ENCODE results near the gene CAV3. TPM values are rescaled to one million over a fixed set of nuclear protein-coding genes. Genes with fewer than 3 reads are reported as not detected.
"Not testable (repeated sequence)": the region's sequence is repeated elsewhere in the genome, so short reads cannot be mapped to it uniquely, and the experiment has no call there.

The CAV3 gene
- not detected for total RNA-seq (2013)
- not detected for polyA plus RNA-seq
- polyA minus RNA-seq: not detected in 2 replicates
- 0 to 0.60 (median 0) reads per million in 11 experiments for total RNA-seq

DNA sequence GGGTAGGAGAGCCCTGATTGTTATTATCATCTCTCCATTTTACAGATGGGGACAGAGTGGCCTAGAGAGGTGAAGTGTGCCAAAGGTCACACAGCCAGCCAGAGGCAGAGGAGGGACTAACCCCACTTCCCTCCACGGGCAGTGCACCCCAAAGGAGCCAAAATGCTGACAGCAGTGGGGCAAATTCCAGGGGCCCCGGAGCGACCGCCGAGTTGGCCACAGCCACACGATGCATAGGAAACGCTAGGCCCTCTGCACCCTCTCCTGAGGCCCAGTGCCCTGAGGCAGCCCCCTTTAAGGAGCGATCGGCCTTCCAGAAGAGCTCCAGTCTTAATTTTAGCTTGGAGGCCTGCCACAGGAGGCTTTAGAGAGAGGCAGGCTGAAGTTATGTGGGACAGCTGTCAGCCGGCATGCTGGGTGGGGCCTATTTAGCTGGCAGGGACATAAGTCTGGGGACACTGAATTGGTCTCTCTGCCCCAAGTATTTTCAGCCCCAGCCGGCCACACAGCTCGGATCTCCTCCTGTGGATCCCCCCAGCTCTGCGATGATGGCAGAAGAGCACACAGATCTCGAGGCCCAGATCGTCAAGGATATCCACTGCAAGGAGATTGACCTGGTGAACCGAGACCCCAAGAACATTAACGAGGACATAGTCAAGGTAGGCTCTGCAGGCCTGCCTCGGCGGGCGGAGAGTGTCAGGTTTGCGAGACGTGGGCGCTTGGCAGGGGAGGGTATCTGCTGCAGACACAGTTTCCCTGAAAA is at the start of gene CAV3:
TSS of gene CAV3 (plus strand) at position 471 of the 763 bp plus-strand sequence. CDS start at position 546, 75 bp downstream.
- 93% methylated on average over 19 of the region's 23 CpGs for WGBS (ENCODE audit: insufficient coverage)
- no peak within 1 kb of the TSS for H3K4me3 Mint-ChIP-seq

DNA sequence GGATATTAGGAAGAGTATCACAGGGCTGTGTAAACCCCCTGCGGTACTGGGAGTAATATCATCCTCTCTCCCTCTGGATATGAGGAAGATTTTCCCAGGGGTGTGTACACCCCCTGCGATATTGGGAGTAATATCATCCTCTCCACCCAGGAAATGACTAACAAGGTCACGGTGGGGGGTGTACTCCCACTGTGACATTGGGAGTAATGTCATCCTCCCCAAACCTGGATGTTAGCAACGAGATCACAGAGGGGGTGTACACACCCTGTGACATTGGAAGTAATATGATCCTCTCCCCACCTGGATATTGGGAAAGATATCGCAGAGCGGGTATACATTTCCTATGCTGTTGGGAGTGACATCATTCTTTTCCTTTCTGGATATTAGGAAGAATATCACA is 48.6 kb upstream of the CAV3 start:
- H3K9me3 ChIP-seq (replicated peaks in 1 of 2; ENCODE audit: control insufficient read depth in 1 of 2, insufficient read depth in 1 of 2, low read length in 2 of 2); intact Hi-C loops (cut with micrococcal nuclease); DNase-seq; H4K20me1 ChIP-seq (ENCODE audit: insufficient read depth, low read length); H3K27me3 ChIP-seq (ENCODE audit: control insufficient read depth in 2 of 2, insufficient read depth in 2 of 2, low read length in 2 of 2); H3K27ac Mint-ChIP-seq; H3K27me3 Mint-ChIP-seq (ENCODE audit: low read depth in 3 of 3); H3K36me3 Mint-ChIP-seq; H3K4me3 Mint-ChIP-seq; H3K4me1 Mint-ChIP-seq; H3K4me3 ChIP-seq (replicated peaks in 1 of 3; ENCODE audit: low read depth in 2 of 3, low read length in 3 of 3); H3K4me1 ChIP-seq (ENCODE audit: control insufficient read depth in 1 of 2, insufficient read depth in 2 of 2, low read length in 2 of 2); H3K79me2 ChIP-seq (ENCODE audit: insufficient read depth, low read length); H3K4me2 ChIP-seq (replicated peaks; ENCODE audit: extremely low read depth, low read length, poor library complexity, severe bottlenecking); H3K27ac ChIP-seq (ENCODE audit: low read depth in 1 of 2, low read length in 2 of 2); H3K36me3 ChIP-seq (replicated peaks in 1 of 2; ENCODE audit: control insufficient read depth in 1 of 2, insufficient read depth in 2 of 2, low read length in 2 of 2); H3K9ac ChIP-seq (ENCODE audit: insufficient read depth, low read length, poor library complexity, severe bottlenecking); H3K9me3 Mint-ChIP-seq; H2AFZ ChIP-seq (ENCODE audit: insufficient read depth, low read depth, low read length, poor library complexity, severe bottlenecking): not testable (repeated sequence)
- WGBS (ENCODE audit: insufficient coverage): no CpG with 5 or more reads among the region's 6 CpGs

More for the DNA sequence above, at the start of gene CAV3:
- TF ChIP-seq, protein P1, sequence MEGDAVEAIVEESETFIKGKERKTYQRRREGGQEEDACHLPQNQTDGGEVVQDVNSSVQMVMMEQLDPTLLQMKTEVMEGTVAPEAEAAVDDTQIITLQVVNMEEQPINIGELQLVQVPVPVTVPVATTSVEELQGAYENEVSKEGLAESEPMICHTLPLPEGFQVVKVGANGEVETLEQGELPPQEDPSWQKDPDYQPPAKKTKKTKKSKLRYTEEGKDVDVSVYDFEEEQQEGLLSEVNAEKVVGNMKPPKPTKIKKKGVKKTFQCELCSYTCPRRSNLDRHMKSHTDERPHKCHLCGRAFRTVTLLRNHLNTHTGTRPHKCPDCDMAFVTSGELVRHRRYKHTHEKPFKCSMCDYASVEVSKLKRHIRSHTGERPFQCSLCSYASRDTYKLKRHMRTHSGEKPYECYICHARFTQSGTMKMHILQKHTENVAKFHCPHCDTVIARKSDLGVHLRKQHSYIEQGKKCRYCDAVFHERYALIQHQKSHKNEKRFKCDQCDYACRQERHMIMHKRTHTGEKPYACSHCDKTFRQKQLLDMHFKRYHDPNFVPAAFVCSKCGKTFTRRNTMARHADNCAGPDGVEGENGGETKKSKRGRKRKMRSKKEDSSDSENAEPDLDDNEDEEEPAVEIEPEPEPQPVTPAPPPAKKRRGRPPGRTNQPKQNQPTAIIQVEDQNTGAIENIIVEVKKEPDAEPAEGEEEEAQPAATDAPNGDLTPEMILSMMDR (IDR thresholded peaks at IDR 0.05): no peak
- Histone ChIP-seq H3K9me3 (replicated peaks in 1 of 2; ENCODE audit: control insufficient read depth in 1 of 2, insufficient read depth in 1 of 2, low read length in 2 of 2) (no peaks in the 10 kb centered on the region), H3K27me3 (ENCODE audit: control insufficient read depth in 2 of 2, insufficient read depth in 2 of 2, low read length in 2 of 2) (no peaks in the 10 kb centered on the region), H3K4me3 (replicated peaks in 1 of 3; ENCODE audit: low read depth in 2 of 3, low read length in 3 of 3) (no peak within 1 kb of the TSS), H4K20me1 (ENCODE audit: insufficient read depth, low read length) (no peaks in the 10 kb centered on the region), H3K9ac (ENCODE audit: insufficient read depth, low read length, poor library complexity, severe bottlenecking) (no peak within 1 kb of the TSS), H2AFZ (ENCODE audit: insufficient read depth, low read depth, low read length, poor library complexity, severe bottlenecking) (no peak within 1 kb of the TSS), H3K36me3 (replicated peaks in 1 of 2; ENCODE audit: control insufficient read depth in 1 of 2, insufficient read depth in 2 of 2, low read length in 2 of 2) (no peaks in the 10 kb centered on the region), H3K4me1 (ENCODE audit: control insufficient read depth in 1 of 2, insufficient read depth in 2 of 2, low read length in 2 of 2) (no peaks in the 10 kb centered on the region), H3K27ac (ENCODE audit: low read depth in 1 of 2, low read length in 2 of 2) (no peak within 1 kb of the TSS), H3K4me2 (replicated peaks; ENCODE audit: extremely low read depth, low read length, poor library complexity, severe bottlenecking) (no peak within 1 kb of the TSS), H3K79me2 (ENCODE audit: insufficient read depth, low read length) (no peaks in the 10 kb centered on the region)
- peak within 1 kb of the TSS in 1 of 7 donors; percentile 71 for H3K27ac Mint-ChIP-seq
- peaks cover 2 to 16% (median 9%) of the 10 kb centered on the region in 3 donors for H3K27me3 Mint-ChIP-seq (ENCODE audit: low read depth in 3 of 3)
- intact Hi-C loops (cut with micrococcal nuclease): no loop called here
- no peak for DNase-seq
- H3K36me3 Mint-ChIP-seq: no peaks in the 10 kb centered on the region
- no peaks in the 10 kb centered on the region for H3K4me1 Mint-ChIP-seq
- peaks cover 0 to 4% (median 3%) of the 10 kb centered on the region in 7 donors for H3K9me3 Mint-ChIP-seq

DNA sequence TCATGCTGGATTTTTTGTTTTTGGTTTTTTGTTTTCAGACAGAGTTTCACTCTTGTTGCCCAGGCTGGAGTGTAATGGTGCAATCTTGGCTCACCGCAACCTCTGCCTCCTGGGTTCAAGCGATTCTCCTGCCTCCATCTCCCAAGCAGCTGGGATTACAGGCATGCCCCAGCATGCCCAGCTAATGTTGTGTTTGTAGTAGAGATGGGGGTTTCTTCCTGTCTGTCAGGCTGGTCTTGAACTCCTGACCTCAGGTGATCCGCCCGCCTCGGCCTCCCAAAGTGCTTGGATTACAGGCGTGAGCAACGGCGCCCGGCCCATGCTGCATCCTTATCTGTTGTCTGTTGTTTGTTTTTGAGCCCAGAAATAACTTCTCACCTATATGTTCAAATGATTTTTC is 42.3 kb upstream of the CAV3 start:
- H3K9ac ChIP-seq (ENCODE audit: insufficient read depth, low read length, poor library complexity, severe bottlenecking); H3K9me3 ChIP-seq (replicated peaks in 1 of 2; ENCODE audit: control insufficient read depth in 1 of 2, insufficient read depth in 1 of 2, low read length in 2 of 2); H2AFZ ChIP-seq (ENCODE audit: insufficient read depth, low read depth, low read length, poor library complexity, severe bottlenecking); DNase-seq; H3K4me1 ChIP-seq (ENCODE audit: control insufficient read depth in 1 of 2, insufficient read depth in 2 of 2, low read length in 2 of 2); H3K27ac Mint-ChIP-seq; H3K27ac ChIP-seq (ENCODE audit: low read depth in 1 of 2, low read length in 2 of 2); H3K4me3 ChIP-seq (replicated peaks in 1 of 3; ENCODE audit: low read depth in 2 of 3, low read length in 3 of 3); H3K36me3 ChIP-seq (replicated peaks in 1 of 2; ENCODE audit: control insufficient read depth in 1 of 2, insufficient read depth in 2 of 2, low read length in 2 of 2); intact Hi-C loops (cut with micrococcal nuclease); H3K4me3 Mint-ChIP-seq; H3K36me3 Mint-ChIP-seq; H3K27me3 Mint-ChIP-seq (ENCODE audit: low read depth in 3 of 3); H3K9me3 Mint-ChIP-seq; H3K4me2 ChIP-seq (replicated peaks; ENCODE audit: extremely low read depth, low read length, poor library complexity, severe bottlenecking); H3K4me1 Mint-ChIP-seq; H4K20me1 ChIP-seq (ENCODE audit: insufficient read depth, low read length); H3K79me2 ChIP-seq (ENCODE audit: insufficient read depth, low read length); H3K27me3 ChIP-seq (ENCODE audit: control insufficient read depth in 2 of 2, insufficient read depth in 2 of 2, low read length in 2 of 2): not testable (repeated sequence)
- WGBS (ENCODE audit: insufficient coverage): 100% methylated on average over 3 of the region's 9 CpGs

All from CD14-positive monocyte (primary cell).